ENCODE data around the gene ST6GALNAC6. TPM values are rescaled to one million over a fixed set of nuclear protein-coding genes. Genes with fewer than 3 reads are reported as not detected.

Gene ST6GALNAC6
- total RNA-seq, 2 experiments from 2014 or later: 50.1 to 53.8 TPM

DNA sequence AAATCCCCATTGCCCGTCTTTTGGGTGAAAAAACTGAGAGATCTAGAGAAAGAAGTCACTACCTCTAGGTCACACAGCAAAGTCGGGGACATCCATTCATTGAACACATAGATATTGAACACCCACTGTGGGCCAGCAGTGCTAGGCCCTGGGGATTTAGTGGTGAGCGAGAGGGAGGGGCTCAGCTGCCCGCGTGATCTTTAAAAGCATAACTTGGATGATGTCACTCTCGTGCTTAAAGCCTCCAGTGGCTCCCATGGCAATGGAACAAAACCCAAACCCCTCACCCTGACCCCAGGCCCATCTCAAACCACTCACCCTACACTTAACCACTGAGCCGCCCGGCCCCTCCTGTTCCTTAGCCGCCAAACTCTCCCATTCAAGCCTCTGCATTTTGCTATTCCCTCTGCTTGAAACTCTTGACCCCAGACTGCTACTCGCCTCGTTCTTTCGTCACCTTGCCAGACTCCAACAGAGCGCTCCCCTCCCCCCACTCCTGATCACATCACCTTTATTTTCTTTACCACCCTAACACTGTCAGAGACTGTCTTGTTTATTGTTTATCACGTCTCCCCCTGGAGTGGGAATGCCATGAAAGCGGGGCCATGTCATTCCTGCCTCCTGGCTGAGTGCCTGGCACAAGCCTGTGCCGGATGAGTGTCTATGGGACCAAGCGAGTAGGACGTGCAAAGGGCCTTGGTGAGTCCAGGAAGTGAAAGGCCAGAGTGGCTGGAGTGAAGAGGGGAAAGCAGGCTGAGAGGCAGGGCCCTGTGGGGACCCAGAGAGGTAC is 31.9 kb upstream of the ST6GALNAC6 start:
- Mint-ChIP-seq H3K4me1 (ENCODE audit: low read depth) (peaks cover 40% of the 10 kb centered on the region), H3K9me3 (no peaks in the 10 kb centered on the region), H3K27ac (no peak overlapping the region), H3K27me3 (peaks cover 1% of the 10 kb centered on the region), H3K36me3 (peaks cover 17% of the 10 kb centered on the region), H3K4me3 (peak overlapping the region; percentile 48)
- DNase-seq: peak; percentile 50
- intact Hi-C loops (cut with micrococcal nuclease): no loop called here
- ChIA-PET POLR2A (interaction anchor here (1.0 kb wide), 1 partner anchor 50 kb away, joined by 5 read pairs; no protein-coding TSS in a partner anchor), CTCF (interaction anchor here (1.1 to 2.7 kb wide), 2 partner anchors 9 to 102 kb away, joined by 4 to 14 read pairs; no protein-coding TSS in a partner anchor)

DNA sequence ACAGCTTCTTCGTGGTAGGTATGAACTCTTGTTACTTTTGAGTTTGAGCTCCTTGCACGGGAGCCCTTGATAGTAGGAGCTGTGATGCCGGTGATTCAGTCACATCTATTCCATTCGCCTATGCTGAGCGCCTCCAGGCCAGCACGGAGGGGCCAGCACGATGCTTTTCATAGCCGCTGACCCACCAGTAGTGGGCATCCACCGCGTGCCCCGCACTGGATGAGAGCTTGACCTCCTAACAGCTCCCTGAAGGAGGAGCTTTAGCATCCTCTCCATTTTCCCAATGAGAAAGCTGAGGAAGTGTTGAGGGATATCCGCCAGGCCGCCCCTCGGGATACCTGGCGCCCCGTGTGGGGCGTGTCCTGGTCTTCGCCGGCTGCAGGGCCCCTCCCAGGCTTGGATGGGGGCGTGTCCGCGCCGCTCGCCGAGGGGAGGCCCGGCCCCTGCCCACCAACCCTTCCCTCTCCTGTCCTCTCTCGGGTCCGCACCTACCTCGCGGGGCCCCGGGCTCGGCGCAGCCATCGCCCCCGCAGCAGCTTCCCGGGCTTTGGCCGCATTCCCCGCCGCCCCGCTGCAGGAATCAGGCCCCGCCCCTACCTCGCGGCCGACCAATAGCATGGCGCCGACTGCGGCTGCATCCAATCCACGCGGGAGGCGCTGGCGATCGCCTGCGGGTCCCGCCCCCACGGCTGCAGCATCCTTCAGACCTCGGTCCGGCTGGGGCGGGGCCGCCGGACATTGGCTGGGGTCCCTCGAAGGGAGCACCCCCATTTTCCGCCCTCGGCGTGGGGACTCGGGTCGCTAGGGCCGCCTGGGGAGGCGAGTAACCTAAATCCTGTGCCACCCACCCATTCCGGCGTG is 31.1 kb upstream of the ST6GALNAC6 start, which contains the start of gene PIP5KL1:
PIP5KL1 (minus strand) TSS at position 547 of the 861 bp plus-strand sequence; CDS start at position 522, 25 bp downstream.
- CTCF ChIA-PET: interaction anchor here (0.7 to 2.7 kb wide), 5 partner anchors 9 to 187 kb away, joined by 3 to 14 read pairs (median 5); no protein-coding TSS in a partner anchor
- Mint-ChIP-seq H3K27me3 (peaks cover 1% of the 10 kb centered on the region), H3K4me3 (peak within 1 kb of the TSS; percentile 48), H3K27ac (no peak within 1 kb of the TSS), H3K4me1 (ENCODE audit: low read depth) (peaks cover 32% of the 10 kb centered on the region), H3K9me3 (no peaks in the 10 kb centered on the region), H3K36me3 (peaks cover 10% of the 10 kb centered on the region)
- peak; percentile 79 for DNase-seq
- POLR2A ChIA-PET: interaction anchor here (0.9 to 1.1 kb wide), 3 partner anchors 9 to 51 kb away, joined by 3 to 6 read pairs (median 5); partner anchors contain the start of gene ST6GALNAC4
- intact Hi-C loops (cut with micrococcal nuclease): no loop called here

DNA sequence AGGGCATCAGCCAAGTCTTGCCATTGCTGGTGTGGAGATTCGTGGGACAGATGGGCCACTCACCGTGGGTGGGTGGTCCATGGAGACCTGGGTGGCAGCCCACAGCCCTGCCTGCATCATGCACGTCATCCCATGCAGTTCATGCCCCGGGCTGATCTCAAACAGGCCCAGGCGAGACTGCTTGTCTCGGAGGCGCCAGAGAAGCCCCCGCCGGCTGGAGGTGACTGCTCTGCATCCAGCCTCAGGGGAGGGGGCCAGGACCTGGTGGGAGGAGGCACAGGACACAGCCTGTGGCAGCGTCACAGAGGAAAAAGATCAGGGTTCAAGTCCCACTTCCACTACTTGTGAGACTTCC is 30.2 kb upstream of the ST6GALNAC6 start:
- H3K27me3 Mint-ChIP-seq: peaks cover 3% of the 10 kb centered on the region
- H3K9me3 Mint-ChIP-seq: no peaks in the 10 kb centered on the region
- ChIA-PET POLR2A (interaction anchor here (0.9 to 1.1 kb wide), 3 partner anchors 8 to 30 kb away, joined by 3 to 6 read pairs (median 3); partner anchors contain the start of genes ST6GALNAC4 and ST6GALNAC6), CTCF (interaction anchor here (1.2 to 2.7 kb wide), 4 partner anchors 8 to 188 kb away, joined by 4 to 14 read pairs (median 6); no protein-coding TSS in a partner anchor)
- peaks cover 7% of the 10 kb centered on the region for H3K36me3 Mint-ChIP-seq
- no peak for DNase-seq
- peak overlapping the region; percentile 45 for H3K4me3 Mint-ChIP-seq
- H3K4me1 Mint-ChIP-seq (ENCODE audit: low read depth): peaks cover 27% of the 10 kb centered on the region
- H3K27ac Mint-ChIP-seq: no peak overlapping the region
- intact Hi-C loops (cut with micrococcal nuclease): loop anchor here (10.0 kb wide), 2 partner anchors 355 to 425 kb away; no protein-coding TSS in a partner anchor

DNA sequence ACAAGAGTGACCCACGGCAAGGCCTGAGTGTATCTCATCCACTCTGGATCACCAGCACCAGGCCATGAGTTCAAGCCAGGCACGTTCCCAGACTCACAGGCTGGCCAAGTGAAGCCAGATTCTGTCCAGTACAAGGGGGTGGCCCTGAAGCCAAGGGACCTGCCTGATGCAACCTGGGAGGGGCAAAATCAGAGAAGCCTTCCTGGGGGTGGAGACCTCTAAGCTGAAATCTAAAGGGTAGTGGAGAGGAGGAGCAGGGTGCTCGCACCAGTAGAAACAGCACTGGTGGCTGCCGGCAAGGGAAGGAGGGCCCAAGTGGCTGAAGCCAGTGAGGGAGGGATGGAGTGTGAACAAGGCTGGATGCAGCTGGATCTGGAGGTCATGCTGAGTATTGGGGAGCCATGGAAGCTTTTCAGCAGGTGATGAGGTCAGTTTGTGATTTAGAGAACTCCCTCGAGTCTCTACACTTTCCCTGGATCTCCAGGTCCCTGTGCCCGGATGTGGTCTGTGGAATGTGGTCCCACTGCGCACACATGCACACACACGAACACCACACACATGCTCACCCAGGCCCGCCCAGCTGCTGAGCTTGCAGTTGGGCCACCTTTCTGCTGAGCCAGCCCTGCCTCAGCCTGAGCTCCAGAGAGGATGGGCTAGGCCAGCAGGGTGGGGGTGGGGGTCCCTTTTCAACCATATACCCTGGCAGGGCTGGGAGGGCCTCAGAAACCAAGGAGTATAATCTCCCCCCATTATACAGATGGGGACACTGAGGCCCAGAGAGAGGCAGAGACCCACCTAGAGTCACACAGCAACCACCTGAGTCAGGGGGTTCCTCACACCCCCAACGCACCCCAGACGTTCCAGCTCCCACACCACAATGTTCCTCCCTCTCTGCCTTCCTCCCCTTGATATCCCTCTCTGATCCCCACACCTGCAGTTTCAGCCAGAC is 29.5 kb upstream of the ST6GALNAC6 start:
- POLR2A ChIA-PET: interaction anchor here (0.9 to 1.0 kb wide), 3 partner anchors 8 to 29 kb away, joined by 3 to 6 read pairs (median 3); partner anchors contain the start of genes DPM2, ST6GALNAC4 and ST6GALNAC6
- peaks cover 22% of the 10 kb centered on the region for H3K4me1 Mint-ChIP-seq (ENCODE audit: low read depth)
- no peak for DNase-seq
- H3K36me3 Mint-ChIP-seq: peaks cover 2% of the 10 kb centered on the region
- CTCF ChIA-PET: interaction anchor here (1.2 to 2.7 kb wide), 4 partner anchors 14 to 189 kb away, joined by 4 to 14 read pairs (median 6); no protein-coding TSS in a partner anchor
- H3K27me3 Mint-ChIP-seq: peaks cover 3% of the 10 kb centered on the region
- intact Hi-C loops (cut with micrococcal nuclease): loop anchor here (10.0 kb wide), 2 partner anchors 354 to 424 kb away; no protein-coding TSS in a partner anchor
- H3K4me3 Mint-ChIP-seq: peak overlapping the region; percentile 10
- no peak overlapping the region for H3K27ac Mint-ChIP-seq
- no peaks in the 10 kb centered on the region for H3K9me3 Mint-ChIP-seq

DNA sequence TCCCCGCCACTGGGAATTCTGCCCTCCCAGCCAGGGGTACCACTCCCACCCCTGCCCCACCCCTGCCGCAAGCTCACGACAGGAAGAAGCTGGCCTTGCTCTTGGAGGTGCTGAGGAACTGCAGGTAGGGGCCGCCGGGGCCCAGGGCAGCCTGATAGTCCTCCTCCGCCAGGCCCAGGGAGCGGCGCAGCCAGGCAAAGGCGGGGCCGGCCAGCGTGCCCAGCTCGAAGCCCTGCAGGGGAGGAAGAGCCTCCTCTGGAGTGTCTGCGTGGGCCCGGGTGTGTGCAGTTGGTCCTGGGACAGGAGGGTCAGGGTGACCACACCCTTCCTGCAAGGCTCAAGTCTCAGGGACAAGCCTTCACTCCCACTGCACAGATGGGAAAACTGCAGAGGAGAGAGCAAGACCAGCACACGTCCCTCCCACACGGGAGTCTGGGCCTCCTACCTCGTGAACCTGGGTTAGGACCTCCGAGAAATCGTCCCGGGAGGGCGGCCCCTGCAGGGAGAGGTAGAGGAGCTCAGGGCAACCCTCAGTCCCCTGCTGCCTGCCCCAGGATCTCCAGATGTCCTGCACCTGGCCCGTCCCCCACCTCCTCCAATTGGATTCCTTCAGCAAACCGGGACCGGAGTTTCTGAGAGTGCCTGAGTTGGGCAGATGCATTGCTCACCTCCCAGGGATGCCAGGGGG is 28.7 kb upstream of the ST6GALNAC6 start:
- intact Hi-C loops (cut with micrococcal nuclease): loop anchor here (1.0 to 10.0 kb wide), 3 partner anchors 11 to 423 kb away; partner anchors contain the start of gene ST6GALNAC4
- ChIA-PET POLR2A (interaction anchor here (0.5 to 1.0 kb wide), 2 partner anchors 9 to 150 kb away, joined by 3 to 5 read pairs; partner anchors contain the start of gene DPM2), CTCF (interaction anchor here (0.5 to 2.7 kb wide), 3 partner anchors 58 to 157 kb away, joined by 3 to 14 read pairs (median 4); no protein-coding TSS in a partner anchor)
- Mint-ChIP-seq H3K9me3 (no peaks in the 10 kb centered on the region), H3K4me3 (peak overlapping the region; percentile 10), H3K27me3 (peaks cover 3% of the 10 kb centered on the region), H3K27ac (no peak overlapping the region), H3K4me1 (ENCODE audit: low read depth) (peaks cover 20% of the 10 kb centered on the region), H3K36me3 (peaks cover under 1% of the 10 kb centered on the region)
- DNase-seq: no peak

DNA sequence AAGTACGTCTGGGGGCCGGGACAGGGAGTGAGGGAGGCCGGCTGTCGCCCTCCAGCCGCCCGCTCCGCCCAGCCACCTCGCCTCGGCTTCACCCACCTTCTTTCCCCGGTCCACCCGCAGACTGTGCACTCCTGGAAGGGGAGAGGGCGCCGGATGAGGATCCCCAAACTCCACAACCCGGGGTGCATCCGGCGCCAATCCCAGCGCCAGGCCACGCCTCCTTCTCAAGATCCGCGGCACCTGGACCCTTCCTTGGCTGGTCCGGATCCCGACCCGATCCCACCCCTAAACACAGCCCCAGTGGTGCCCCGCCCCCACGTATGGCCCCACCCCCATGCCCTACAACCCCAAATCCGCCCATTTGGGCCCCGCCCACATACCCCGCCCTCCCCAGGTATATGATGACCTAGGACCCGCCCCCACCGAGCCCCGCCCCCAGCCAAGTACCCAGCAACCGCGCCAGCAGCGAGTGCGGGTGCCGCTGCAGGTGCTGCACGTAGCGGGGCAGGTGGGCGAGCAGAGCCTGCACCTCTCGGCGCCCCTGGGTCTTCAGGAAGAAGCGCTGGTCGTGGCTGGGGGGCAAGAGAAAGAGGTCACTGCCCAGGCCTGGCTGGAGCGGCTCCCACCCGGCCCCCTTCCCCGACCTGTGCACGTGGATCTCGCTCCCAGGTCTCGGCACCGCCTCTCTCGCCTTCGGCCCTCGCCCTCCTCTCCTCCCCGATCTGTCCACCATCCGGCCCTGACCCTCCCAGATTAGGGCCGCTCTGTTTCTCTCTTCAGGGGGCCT is 28.0 kb upstream of the ST6GALNAC6 start:
- peak; percentile 86 for DNase-seq
- H3K36me3 Mint-ChIP-seq: no peaks in the 10 kb centered on the region
- H3K9me3 Mint-ChIP-seq: no peaks in the 10 kb centered on the region
- peaks cover 17% of the 10 kb centered on the region for H3K4me1 Mint-ChIP-seq (ENCODE audit: low read depth)
- peaks cover 3% of the 10 kb centered on the region for H3K27me3 Mint-ChIP-seq
- CTCF ChIA-PET: interaction anchor here (0.5 kb wide), 1 partner anchor 156 kb away, joined by 3 read pairs; no protein-coding TSS in a partner anchor
- POLR2A ChIA-PET: interaction anchor here (0.5 kb wide), 1 partner anchor 149 kb away, joined by 5 read pairs; no protein-coding TSS in a partner anchor
- peak overlapping the region; percentile 70 for H3K4me3 Mint-ChIP-seq
- no peak overlapping the region for H3K27ac Mint-ChIP-seq
- intact Hi-C loops (cut with micrococcal nuclease): loop anchor here (1.0 to 10.0 kb wide), 3 partner anchors 10 to 423 kb away; partner anchors contain the start of gene ST6GALNAC4

DNA sequence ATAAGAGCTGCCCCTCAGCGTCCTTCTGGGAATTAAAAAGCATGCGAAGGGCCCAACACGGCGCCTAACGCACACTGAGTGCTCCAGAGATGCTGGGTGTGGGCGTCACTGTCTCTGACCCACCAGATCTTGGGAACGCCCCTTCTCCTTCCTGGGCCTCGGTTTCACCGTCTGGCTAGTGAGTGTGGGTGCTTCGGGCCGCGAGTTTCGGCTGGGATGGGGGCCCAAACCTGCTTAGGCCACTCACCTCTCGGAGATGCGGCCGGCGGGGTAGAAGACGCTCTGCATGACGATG is 27.4 kb upstream of the ST6GALNAC6 start:
- POLR2A ChIA-PET: no interaction called here
- H3K36me3 Mint-ChIP-seq: no peaks in the 10 kb centered on the region
- CTCF ChIA-PET: no interaction called here

DNA sequence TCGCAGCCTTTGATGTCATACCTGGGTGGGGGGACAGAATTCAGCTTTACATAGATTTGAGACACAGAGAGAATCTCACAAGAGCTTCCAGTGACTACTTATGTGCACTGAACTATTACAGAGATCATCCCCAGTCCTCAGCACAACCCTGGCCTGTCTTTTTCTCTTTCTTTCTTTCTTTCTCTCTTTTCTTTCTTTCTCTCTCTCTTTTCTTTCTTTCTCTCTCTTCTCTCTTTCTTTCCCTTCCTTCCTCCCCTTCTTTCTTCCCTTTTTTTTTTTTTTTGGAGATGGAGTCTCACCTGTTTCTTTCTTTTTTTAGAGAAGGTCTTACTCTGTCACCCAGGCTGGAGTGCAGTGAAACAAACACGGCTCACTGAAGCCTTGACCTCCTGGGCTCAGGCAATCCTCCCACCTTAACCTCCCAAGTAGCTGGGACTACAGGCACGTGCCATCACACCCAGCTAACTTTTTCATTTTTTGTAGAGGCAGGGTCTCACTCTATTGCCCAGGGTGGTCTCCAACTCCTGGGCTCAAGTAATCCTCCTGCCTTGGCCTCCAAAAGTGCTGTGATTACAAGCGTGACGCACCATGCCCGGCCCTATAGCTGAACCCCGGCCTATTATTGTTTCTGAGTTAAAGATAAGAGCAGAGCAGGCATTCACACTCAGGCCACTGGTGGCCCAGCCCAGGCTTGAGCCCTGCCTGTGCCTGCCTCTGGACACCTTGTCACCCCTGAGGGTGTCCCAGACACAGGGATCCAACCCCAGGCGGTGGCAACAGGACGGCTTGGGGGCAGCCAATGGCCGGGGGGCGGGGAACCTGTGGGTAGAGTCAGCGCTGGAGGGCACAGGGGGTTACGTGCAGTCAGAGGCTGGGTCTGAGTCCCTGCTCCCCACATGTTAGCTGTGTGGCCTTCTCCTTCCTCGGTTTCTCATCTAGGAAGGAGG is 26.8 kb upstream of the ST6GALNAC6 start:
- Mint-ChIP-seq H3K4me1 (ENCODE audit: low read depth) (peaks cover 18% of the 10 kb centered on the region), H3K4me3 (no peak overlapping the region), H3K27ac (no peak overlapping the region), H3K36me3 (no peaks in the 10 kb centered on the region), H3K9me3 (no peaks in the 10 kb centered on the region), H3K27me3 (peaks cover 6% of the 10 kb centered on the region)
- CTCF ChIA-PET: interaction anchor here (0.6 to 5.4 kb wide), 3 partner anchors 29 to 192 kb away, joined by 4 to 24 read pairs (median 11); partner anchors contain the start of gene TOR2A
- intact Hi-C loops (cut with micrococcal nuclease): loop anchor here (10.0 kb wide), 2 partner anchors 351 to 421 kb away; no protein-coding TSS in a partner anchor
- POLR2A ChIA-PET: no interaction called here
- DNase-seq: no peak

More for the DNA sequence above, 27.4 kb upstream of the ST6GALNAC6 start:
- H3K4me3 Mint-ChIP-seq: peak overlapping the region; percentile 70
- intact Hi-C loops (cut with micrococcal nuclease): loop anchor here (1.0 to 10.0 kb wide), 3 partner anchors 10 to 422 kb away; partner anchors contain the start of gene ST6GALNAC4
- H3K27ac Mint-ChIP-seq: no peak overlapping the region
- peaks cover 6% of the 10 kb centered on the region for H3K27me3 Mint-ChIP-seq
- no peak for DNase-seq
- peaks cover 20% of the 10 kb centered on the region for H3K4me1 Mint-ChIP-seq (ENCODE audit: low read depth)
- no peaks in the 10 kb centered on the region for H3K9me3 Mint-ChIP-seq

Data from activated CD4-positive, alpha-beta memory T cell treated with anti-CD3 and anti-CD28 coated beads for 36 hours (primary cell).